GM19025 (cell line): ENCODE results near the gene GABRB1.
A peak's percentile ranks its signal among the peaks of the same experiment; 100 is the strongest.

Source experiments
- ATAC-seq: cut with Tn5 transposase; IDR thresholded peaks from one replicate; pipeline ENCODE4 v1.9.1; 2021; ENCODE audit warnings: mild to moderate bottlenecking, low read depth, moderate library complexity; ENCODE audit not compliant: unreplicated experiment

Gene GABRB1

DNA sequence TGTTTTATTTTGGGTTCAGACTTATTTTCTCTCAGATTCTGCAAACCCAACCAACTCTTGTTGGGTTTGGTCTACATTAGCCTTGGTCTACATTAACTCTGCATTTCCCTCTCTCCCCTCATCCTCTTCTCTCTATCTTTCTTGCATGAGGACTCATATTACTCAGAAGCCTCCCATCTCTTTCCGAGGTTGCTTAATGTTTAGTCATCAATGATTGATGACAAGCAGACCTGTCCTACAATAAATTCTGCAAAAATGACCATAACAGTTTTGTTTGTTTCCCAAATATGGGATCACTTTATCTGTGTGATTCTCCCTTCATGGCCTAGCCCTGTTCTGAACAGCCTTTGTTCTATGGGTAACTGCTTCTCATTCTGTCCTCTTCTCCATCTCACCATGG is 75.2 kb downstream of the GABRB1 start:
- no peak for ATAC-seq

DNA sequence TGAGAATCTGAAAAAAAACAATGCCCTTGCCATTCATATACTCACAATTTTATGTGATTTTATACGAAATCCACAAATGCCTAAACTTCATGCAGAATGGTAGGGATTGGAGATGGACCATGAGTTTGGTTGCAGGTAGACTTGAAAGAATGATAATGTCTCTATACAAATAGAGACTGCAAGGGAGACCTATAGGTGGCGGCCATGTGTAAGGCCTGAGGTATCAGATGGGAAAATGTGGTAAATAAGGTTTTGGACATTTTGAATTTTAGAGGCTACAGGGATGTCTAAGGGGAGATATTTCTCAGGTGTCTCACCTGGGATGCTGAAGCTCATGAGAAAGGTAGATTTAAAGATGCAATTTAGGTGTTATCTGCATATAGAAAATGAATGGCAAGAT is 78.0 kb downstream of the GABRB1 start:
- ATAC-seq: no peak

DNA sequence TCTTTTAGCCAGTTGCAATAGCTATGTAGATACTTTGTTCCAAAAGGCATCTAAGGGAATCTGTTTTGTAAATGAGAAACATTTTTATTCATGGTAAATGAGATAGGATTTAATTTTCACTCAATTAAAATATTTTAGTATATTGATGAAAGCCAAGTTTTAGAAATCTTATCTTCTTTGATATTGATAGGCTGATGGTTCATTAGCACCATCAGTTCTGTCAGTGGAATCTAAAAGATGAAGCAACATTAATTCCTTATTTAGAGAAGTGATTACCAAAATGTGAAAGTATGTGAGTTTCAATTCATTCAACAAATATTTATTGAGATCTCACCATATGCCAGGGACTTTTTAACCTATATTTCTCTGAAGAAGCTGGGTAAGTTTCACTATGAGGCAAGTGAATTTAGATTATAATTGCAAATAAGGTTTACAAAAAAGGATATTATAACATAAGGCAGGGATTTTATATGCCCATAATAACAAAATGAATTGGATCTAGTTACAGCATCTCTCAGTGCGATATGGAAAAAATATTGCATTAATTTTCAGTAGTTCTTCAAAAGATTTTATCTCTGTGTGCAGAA is 79.3 kb downstream of the GABRB1 start:
- no peak for ATAC-seq

DNA sequence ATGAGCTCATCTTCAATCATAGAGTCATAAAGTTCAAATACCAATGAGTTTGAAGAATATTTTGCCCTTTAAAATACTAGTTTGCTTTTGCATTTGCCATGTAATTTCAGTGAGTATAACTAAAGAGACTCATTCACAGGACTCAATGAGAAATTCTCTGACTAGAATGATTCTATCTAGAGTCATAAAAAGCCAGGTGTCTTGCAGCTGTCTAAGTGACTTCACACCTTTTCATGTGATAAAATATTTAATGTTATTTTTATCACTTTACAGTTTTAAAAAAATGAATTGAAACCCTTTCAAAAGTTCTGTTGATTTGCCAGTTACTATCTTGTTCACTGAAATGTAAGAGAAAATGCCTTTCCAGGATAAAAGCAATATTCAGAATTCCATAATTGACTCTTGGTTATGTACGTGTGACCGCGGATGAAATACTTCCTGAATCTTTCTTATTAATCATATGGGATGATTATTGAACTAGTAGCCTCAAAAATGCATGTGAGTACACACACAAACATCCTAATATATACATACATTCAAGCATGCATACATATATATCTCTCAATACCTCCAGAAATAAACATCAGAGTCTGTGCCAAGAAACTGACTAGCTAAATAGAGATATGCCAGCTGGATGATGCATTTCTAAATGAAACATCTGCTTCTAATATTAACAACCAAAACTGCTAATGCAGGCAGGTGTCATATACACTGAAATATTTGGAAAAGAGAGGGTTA is 87.0 kb downstream of the GABRB1 start:
- no peak for ATAC-seq

DNA sequence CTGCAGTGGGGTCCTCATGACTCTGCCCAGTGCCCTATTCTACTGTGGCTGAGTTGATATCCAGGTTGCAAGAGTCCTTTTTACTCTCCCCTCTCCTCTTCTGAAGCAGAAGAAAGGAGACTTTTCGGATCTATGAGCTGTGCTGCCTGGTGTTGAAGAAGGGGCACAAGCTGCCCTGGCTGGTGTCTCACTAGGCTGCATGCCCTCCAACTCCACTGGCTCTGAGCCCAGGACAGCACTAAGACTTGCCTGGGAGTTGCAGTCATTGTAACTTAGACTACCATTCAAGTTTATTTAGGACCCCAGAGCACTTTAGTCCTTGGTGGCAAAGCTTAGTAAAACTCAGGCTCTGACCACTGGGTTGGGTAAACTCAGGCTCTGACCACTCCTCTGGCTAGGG is 89.4 kb downstream of the GABRB1 start:
- ATAC-seq: no peak

DNA sequence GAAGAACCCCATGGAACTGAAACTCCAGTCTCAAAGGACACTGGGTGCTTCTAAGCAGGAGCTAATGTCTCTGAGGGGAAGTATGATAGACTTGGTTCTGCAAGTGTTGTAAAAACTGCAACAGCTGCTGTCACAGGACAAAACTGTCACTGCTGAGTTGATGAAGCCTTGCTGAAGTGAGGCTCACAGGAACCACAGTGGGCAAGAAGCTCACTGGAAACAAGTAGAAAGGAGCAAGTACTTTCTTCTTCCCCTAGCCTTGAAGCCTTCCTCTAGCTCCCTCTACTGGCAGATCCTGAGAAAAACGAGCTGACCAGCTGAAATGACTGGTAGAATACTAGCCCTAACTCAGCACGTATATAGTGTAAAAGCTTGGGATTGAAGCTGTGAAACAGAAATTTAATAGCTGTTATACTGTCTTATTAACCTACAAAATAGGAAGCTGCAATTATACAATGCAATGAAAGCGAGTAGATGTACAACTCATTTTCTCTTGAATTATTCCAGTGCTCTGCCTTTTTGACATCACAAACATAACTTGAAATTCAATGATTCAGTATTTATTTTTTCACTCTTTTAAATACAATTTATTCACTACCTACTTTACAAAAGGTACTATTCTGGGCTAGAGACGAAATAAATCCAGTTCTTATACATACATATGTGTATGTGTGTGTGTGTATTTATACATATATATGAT is 91.4 kb downstream of the GABRB1 start:
- peak; percentile 95 for ATAC-seq

DNA sequence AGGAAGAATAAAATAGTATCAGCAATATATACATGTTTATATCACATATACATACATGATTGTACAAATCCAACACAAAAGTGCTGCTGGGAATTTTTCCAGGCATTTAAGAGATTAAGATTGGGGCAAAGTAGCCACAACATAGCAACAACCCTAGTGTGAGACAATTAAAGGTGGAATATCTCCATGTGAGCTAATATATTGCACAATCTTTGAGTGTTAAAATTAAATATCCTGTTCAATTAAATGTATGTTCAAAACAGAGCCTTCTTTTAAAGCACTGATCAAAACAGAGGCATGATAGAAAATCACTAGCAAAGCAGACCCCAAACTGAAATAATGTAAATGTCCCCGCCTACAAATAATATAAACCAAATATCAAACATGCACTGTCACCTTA is 97.6 kb downstream of the GABRB1 start:
- ATAC-seq: no peak

DNA sequence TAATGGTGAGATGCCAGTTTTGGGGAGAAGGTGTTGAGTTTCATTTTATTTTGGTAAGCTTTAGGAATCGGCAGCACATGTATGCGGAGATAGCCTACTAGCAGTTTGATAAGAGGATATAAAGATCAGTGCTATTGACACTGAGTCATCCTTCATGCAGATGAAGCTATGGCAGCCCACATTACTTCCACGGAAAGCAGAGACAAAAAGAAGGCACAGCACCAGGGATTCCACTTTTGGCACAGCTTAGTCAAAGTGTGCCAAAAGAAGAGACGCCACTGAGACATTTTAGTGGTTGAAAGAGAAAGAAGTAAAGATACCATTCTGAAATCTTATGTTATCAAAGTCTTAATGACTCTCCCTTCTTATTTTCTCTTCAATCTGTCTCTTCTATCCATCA is 103.8 kb downstream of the GABRB1 start:
- no peak for ATAC-seq

DNA sequence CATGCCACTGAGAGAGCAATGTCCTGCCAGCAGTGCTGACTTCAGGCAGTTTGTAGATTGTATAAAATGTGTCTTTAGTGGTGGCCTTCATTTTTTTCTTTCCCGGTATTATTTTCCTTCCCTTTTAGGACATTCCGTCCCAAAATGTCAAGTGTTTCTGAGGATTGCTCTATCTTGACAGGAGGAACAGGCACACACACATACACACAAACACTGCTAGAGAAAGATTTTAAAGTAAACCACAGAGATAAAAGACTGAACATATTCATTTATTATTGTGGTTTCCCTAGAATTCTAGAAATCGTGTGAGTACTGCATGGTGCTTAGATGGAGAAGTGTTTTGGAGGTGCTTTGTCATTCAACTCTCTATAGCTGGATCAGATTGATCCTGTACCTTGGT is 111.9 kb downstream of the GABRB1 start:
- no peak for ATAC-seq

DNA sequence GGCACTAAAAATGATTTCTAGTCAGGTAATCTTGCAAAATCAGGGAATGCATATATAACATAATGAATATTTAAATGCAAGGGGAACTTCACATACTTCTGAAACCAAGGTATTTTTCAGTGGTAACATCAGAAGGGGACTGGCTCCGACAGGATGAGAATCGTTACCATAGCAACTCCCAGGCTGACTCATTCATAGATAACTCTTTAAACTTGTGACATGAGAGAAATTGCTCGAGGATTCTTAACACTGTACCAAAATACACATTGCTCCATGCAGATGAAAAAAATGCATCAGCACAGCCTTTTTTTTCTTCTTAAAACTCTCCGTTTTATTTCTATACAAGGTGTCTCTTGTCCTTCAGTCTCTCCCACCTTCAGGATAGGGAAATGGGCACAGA is 114.3 kb downstream of the GABRB1 start:
- ATAC-seq: peak; percentile 96

DNA sequence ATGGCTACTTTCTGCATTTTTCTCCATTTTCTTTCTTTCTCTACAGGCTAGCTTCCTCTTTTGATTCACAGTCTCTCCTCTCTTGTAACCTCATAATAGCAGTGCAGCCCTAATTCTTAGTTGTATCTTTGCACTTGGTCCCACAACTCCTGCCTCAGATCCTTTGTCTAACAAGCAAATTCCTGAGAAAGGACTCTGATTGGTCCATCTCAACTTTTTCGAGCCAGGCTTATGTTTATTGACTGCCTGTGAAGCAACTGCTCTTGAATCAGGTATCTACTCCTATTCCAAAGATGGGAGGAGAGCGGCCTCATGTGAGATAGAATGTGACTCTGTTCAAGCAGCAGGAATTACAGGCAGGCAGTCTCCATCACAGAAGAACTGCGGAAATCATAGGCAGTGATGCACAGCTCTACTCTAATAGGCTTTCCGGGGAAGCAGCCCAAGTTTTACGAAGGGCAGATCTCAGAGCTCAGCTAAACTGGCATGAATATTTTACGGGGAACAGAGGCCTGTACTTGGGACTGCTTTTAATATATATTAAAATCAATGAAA is 123.5 kb downstream of the GABRB1 start:
- ATAC-seq: no peak

DNA sequence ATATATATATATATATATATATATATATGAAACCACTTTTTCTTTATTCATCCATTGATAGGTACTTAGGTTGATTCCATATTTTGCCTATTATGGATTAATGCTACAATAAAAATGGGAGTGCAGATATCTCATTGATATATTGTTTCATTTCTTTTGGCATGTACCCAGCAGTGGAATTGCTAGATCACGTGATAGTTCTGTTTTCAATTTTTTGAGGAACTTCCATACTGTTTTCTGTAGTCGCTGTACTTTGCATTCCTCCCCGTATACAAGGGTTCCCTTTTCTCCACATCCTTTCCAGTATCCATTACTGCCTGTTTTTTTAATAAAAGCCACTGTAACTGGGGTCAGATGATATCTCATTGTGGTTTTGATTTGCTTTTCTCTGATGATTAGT is 124.6 kb downstream of the GABRB1 start:
- no peak for ATAC-seq

DNA sequence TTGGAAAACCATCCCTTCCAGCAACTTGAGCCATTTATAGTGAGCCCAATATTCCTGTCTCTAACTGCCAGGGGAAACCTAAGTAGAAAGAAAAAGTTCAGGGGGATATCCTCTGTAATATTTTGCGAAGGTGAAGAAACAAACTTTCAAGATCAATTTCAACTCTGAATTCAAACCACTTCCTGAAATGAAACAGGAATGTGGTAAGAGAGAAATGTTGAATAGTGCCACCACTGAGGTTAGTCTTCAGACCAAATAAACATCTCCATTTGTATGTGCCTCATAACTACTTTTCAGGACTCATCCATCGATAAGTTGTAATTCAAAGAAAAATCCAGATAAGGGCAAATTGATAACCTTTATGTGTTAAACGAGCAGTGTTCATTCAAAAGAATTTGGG is 128.7 kb downstream of the GABRB1 start:
- ATAC-seq: no peak

DNA sequence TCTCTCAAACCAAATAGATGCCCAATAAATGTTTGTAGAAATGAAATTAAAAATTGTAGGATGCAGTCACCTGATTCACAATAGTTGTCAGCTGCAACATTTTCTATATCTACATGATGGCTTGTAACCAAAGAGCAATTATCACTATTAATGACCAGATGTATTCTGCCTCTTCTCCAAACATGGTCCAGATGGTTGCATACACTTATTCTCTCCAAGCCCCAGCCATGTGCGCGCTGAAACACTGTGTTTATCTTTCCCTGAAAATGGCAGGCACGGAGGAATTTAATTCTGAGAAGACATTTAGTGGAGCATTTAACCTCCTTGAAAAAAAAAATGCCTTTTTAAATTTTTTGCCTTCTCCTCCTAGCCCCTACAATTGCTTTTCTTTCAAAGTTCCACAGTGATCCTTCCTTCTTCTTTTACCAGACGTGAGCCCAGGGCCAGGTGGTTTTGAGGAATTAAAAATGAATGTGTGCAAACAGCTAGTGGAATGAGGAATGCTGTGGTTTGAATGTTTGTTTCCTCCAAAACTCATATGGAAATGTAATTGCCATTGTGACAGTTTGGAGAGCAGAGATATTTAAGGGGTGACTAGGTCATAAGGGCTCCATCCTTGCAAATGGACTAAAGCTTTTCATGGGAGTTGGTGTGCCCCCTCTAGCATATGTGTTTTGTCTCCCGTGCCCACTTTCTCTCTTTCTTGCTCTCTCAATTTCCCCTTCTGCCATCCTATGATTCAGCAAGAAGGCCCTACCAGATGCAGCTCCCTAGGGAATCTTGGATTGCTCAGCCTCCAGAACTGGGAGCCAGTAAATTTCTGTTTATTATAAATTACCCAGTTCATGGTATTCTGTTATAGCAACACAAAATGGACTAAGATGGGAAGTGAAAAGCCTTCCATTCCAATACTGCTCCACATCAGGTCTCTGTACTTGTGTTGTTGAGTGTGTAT is 136.0 kb downstream of the GABRB1 start:
- no peak for ATAC-seq

DNA sequence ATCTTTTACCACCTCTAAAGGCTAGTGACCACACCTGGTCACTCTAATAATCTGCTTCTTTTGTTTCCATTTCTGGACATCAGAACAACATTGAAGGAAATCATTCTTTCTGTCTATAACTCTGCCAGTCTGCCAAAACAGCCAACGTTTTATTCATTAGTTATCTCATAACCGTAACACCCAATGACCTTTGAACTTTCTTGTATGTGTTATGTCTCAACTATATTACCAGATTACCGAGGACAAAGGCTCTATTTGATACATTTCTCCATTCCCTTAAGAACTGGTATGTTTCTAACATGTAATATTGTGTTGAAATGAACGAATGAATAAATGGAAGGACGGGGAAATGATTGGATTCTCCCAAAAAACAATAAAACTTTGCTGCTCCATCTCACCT is 152.7 kb downstream of the GABRB1 start:
- ATAC-seq: no peak

DNA sequence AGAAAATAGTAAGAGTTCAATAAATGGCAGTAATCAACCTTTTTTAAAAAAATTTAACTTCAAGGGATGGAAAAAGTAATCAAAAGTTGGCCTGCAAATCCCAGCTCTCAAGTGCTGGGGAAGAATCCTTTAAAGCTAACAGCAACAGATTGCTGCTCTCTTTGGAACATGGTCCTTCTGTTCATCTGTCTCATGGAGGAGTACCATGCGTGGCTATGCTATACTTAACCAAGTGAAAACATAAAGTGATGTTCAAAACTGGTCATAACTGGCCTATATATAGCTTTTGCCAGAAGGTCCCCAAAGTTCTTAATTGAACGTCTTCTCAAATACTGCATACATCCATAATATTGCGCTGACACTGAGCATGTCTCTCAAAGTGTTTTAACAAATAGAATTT is 154.4 kb downstream of the GABRB1 start:
- ATAC-seq: no peak

DNA sequence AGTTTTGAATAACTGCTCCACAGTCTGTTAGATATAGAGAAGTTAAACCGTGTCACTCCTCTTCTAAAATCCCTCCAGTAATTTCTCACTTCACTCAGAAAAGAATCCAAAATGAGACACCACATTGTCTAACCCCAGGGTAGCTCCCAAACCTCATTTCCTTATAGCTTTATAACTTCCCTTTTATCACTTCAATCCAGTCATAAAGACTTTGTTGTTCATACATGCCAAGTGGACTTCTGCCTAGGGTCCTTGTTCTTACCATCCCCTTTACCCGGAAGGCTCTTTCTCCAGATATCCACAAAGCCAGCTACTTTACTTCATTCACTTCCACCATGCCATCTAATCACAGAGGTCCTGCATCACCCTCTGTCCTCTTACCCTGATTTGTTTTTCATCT is 156.2 kb downstream of the GABRB1 start:
- ATAC-seq: no peak

DNA sequence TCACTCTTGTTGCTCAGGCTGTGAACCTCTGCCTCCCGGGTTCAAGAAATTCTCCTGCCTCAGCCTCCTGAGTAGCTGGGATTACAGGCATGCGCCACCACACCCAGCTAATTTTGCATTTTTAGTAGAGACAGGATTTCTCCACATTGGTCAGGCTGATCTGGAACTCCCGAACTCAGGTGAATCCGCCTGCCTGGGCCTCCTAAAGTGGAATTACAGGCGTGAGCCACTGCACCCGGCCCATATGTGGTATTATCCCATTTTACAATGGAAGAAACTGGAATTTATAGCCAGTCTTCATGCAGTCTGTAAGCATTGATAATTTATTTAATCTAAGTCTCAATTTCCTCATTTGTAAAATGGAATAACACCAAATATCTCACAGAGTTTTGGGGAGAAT is 161.8 kb downstream of the GABRB1 start:
- ATAC-seq: no peak

DNA sequence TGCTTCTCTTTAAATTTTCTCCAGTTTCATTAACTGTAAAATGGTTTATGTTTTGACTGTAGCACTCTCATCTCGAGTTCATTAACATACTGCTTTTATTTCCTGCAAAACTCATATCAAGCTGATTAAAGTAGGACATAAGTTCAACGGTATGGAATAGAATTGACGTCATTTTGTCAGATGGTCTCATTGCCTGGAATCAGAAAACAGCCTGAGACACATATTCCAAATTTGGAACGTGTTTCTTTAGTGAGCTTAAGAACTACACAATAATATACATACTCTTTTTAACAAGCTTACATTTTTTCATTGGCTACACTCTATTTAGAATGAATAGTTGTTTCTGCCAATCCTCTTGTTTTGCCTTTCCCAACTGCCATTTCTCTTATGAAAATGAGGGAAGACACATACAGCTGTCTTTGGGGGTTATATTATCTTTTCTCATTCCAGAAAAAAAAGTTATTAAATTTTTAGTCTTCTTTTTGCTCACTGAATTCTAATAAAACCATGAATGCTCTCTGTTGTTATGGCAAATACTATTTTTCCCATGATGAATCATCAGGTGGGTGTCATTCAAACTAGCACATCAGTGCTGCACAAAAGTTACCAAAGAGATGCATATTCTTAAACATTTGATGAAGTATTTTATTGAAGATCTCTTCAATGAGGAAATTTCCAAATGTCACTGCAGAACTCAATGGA is 162.8 kb downstream of the GABRB1 start:
- ATAC-seq: no peak

DNA sequence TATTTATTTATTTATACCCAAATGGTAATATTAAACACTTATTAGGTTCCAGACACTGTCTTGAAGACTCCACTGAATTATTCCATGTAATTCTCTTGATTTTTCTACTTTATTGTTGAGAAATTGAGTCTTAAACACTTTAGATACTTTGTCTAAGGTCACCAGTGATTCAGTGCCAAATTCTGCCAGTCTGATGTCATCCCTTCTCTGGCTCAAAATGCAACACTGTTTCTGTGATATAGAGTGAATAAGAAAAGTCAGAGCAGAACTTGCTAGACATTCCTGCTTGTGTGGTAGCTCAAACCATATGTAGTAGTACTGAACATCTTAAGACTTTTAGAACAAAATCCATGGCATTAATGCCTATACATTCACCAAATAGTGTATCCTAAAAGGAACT is 164.3 kb downstream of the GABRB1 start:
- ATAC-seq: no peak
